Peyer's patch (tissue), 4 donors: Measurements from ENCODE around the gene MAP2K1.

Experiments used
- POLR2A ChIP-seq, 2 donors: fragments of 450-650 bp; IDR thresholded peaks; one replicate each; pipeline ENCODE4 v1.5.1; 2017; ENCODE audit warnings: antibody characterized with exemption in 2 of 2, mild to moderate bottlenecking in 2 of 2, moderate library complexity in 2 of 2
- TF ChIP-seq, protein P1 (sequence below), 6 experiments: fragments of 450-650 bp in 4 of 6; fragments of 200-600 bp in 2 of 6; sonication (generic) in 1 of 6; IDR thresholded peaks; one replicate each; pipeline ENCODE4 v1.5.1; 2017 to 2019; ENCODE audit warnings: antibody characterized with exemption in 6 of 6, mild to moderate bottlenecking in 3 of 6, moderate library complexity in 1 of 6

GRCh38 chr15:66474135-66474534, 87.4 kb downstream of the MAP2K1 start:
- TF ChIP-seq, protein P1, sequence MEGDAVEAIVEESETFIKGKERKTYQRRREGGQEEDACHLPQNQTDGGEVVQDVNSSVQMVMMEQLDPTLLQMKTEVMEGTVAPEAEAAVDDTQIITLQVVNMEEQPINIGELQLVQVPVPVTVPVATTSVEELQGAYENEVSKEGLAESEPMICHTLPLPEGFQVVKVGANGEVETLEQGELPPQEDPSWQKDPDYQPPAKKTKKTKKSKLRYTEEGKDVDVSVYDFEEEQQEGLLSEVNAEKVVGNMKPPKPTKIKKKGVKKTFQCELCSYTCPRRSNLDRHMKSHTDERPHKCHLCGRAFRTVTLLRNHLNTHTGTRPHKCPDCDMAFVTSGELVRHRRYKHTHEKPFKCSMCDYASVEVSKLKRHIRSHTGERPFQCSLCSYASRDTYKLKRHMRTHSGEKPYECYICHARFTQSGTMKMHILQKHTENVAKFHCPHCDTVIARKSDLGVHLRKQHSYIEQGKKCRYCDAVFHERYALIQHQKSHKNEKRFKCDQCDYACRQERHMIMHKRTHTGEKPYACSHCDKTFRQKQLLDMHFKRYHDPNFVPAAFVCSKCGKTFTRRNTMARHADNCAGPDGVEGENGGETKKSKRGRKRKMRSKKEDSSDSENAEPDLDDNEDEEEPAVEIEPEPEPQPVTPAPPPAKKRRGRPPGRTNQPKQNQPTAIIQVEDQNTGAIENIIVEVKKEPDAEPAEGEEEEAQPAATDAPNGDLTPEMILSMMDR (IDR thresholded peaks at IDR 0.05), result no peak
- no peak for TF ChIP-seq POLR2A (IDR thresholded peaks at IDR 0.05)
